ENCODE measurements around the gene DDX27.
A peak's percentile ranks its signal among the peaks of the same experiment; 100 is the strongest.

The DDX27 gene

GRCh38 chr20:49252556-49253350 is 33.5 kb downstream of the DDX27 start:
- DNase-seq, result no peak

GRCh38 chr20:49256261-49256660 is 37.0 kb downstream of the DDX27 start:
- DNase-seq, result no peak

DNA sequence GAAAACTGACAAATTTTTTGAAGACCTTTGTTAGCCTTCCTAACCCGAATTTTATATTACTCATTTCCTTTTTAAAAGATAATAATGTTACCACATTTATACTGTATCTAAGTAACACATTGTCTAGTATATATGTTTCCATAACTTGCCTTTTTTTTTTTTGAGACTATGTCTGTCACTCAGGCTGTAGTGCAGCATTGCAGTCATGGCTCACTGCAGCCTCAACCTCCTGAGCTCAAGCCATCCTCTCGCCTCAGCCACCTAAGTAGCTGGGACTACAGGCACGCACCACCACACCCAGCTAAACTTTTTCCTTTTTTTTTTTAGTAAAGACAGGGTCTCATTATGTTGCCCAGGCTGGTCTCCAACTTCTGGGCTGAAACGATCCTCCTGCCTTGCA is 40.1 kb downstream of the DDX27 start:
- DNase-seq, result no peak

GRCh38 chr20:49259799-49260198 is 40.6 kb downstream of the DDX27 start:
- no peak for DNase-seq

DNA sequence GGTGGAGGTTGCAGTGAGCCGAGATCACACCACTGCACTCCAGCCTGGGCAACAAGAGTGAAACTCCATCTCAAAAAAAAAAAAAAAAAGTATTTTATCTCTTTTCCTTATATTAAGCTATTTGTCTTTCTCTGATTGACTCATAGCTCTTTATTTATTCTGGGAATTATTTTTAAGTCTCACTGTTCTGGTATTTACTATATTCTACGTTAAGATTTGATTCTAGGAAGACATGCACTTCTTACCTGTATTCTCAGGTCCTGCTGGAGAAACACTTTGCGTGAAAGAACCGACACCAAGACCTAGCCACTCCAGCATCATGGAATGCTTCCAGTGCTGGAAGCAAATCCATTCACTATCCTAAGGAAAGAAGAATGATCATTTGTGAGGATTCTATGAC is 41.0 kb downstream of the DDX27 start:
- no peak for DNase-seq

GRCh38 chr20:49261173-49261572 is 42.0 kb downstream of the DDX27 start:
- no peak for DNase-seq

DNA sequence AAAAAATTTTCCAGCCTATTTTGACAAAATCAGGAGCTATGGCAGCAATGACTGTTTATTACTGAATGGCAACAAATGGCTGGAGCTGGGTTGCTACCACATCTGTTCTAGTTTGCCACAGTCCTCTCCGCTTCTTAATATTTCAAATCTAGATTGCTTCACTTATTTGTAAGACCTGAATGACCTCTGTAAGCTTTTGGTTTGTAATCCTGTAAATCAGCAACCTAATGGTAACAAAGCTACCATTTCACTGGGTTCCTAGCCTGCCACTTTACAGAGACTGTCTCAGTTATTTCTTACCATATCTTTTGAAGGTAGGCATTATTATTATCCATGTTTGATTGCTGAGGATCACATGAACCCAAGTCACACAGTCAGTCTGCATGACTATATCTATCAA is 43.2 kb downstream of the DDX27 start:
- DNase-seq, result no peak

DNA sequence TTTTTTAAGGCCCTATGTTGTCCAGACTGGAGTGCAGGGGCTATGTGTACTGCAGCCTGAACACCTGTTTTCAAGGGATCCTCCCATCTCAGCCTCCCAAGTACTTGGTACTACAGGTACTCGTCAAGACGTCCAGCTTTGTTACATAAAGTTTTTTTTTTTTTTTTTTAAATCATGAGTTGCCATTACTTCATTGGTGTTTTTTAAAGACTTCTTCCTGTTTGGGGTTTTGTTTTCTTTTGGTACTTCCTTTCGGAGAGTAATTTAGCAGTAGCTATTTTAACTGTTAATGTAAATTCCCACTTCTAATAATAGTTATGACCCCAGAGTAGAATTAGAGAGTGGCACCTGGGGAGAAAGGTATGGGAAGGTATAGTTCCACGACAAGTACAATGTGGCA is 48.1 kb downstream of the DDX27 start:
- no peak for DNase-seq

DNA sequence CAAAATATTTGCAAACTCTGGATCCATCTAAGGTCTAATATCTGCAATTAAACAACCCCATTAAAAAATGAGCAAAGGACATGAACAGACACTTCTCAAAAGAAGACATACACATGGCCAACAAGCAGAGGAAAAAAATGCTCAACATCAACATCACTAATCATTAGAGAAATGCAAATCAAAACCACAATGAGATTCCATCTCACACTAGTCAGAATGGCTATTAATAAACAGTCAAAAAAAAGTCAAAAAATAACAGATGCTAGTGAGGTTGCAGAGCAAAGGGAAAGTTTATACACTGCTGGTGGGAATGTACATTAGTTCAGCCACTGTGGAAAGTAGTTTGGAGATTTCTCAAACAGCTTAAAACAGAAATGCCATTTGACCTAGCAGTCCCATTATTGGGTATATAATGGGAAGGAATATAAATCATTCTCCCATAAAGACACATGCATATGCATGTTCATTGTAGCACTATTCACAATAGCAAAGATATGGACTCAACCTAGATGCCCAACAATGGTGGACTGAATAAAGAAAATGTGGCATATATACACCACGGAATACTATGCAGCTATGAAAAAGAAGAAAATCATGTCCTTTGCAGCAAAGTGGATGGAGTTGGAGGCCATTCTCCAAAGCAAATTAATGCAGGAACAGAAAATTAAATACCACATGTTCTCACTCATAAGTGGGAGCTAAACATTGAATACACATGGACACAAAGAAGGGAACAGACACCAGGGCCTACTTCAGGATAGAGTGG is 49.6 kb downstream of the DDX27 start:
- DNase-seq, result no peak

DNA sequence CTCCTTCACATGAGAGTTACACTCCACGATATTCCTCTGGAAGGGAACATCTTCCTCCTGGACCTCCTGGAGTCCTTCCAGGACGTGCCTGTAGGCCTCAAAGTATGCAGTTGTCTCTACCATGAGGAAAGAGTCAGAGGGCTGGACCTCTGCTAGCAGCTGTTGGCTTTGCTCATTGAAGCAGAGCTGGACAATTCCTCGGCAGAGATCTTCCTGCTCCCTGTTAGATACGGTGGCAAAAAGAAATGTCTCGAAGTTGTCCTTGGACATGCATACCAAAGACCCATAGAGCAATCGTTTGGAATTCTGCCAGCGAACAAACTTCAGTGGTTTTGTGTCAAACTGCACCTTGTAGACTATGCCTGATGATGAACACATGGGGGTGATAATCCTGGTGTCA is 51.0 kb downstream of the DDX27 start:
- no peak for DNase-seq

DNA sequence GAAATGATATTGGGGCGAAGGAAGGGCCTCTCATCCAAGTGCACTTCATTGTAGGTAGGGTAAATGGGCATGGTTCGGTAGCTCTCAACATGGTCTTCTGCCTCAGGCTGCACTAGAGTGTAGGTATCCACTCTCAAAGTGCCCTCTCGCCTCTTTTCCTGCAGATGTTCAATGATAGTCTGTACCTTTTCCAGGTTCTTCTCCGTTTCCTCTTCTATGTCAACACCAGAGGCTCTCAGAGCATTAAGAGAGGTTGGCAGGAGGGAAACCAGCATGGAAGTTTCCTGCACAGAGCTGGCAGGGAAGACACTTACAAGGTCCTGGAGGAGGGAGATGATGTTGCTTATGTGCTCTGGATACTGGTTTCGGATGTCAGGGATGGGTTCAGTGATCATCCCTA is 51.5 kb downstream of the DDX27 start:
- no peak for DNase-seq

DNA sequence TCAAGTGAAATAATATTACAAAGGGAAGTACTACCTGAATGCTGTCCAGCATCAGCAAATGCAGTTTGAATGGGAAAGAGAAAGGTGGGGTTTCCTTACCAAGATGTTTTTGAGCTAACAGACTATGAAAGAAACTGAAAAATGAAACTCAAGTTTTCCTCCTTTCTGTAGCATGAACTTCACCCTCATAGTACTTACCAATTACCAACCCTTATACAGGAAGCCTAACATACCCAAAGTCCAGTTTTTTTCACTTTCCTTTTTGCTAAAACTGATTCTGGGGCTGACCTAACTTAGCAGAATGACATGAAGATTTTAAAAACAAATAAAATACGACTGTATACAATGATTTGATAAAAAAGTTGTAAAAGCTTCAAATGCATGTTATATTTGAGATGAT is 53.4 kb downstream of the DDX27 start:
- DNase-seq, result no peak

GRCh38 chr20:49273696-49274277 is 54.6 kb downstream of the DDX27 start:
- DNase-seq, result no peak

GRCh38 chr20:49275216-49275615 is 56.0 kb downstream of the DDX27 start:
- no peak for DNase-seq

- no peak for DNase-seq
Observed at GRCh38 chr20:49275636-49276035, 56.4 kb downstream of the DDX27 start.

DNA sequence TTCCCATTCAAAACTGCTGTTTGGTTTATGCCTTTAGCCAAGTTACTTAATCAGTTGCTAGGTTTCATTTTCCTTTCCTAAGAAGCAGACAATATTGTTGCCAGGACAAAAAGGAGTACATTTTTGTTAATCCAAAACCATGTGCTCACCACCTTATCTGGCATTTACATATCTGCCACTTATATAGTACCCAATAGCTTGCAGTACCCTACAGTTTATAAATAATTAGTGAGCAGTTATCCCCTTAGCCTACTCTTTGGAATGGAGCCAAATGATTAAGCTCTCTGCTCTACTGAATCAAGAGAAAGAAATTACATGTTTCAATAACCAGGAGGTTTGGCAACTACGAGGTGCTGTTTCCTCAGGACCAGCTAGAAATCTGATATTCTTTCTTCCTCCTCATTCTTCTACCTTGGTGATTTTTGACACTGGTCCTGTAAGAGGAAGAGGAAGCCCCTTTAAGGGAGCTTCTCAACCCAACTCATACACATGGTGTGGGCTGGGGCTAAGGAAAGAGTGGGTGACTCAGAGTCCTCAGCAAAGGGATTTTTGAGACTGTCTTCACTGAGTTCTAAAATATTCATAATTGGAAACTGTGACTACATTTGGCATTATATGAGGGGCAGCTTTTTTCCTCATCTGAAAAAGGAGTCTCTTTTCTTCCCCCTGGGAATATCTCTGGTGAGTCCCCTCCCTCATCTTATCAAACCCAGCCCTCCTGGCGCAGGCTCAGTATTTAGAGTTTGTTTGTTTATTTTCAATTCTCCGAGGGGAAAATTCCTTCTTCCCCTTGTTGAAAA is 57.1 kb downstream of the DDX27 start:
- DNase-seq, result no peak

DNA sequence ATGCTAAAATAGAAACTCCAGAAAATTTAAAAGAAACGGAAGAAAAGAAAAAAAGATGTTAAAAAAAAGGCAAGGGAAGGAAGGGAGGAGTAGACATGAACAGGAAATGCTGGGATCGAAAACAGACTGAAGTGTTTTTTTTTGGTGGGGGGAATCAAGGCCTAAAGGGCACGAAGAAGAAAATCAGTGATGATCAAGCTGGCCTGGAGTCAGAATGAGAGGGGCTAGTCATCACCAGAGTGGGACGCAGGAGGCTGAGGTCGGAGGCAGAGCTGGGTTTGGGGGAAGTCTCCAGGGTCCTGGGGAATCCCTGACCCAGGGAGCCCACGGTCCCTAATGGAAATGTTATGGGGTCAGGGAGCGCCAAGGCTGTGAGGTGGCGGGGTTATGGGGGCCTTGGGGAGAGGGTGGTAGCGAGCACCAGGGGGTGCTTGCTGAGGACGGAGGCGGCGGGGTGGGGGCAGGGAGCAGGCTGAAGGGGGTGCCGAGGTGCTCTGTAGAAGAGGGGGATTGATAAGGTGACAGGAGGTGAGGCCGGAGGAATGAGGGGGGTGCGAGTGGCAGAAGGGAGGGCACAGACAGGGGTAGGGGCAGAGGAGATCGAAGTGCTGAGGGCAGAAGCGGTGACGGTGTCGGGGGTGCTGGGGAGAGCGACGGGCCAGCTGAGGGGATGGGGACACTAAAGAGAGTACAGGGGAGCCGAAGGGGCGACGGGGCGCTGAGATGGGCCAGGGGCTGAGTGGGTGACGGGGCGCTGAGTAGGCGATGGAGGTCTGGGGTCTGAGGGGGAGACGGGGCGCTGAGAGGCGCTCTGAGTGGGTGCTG is 58.0 kb downstream of the DDX27 start:
- DNase-seq, result no peak

DNA sequence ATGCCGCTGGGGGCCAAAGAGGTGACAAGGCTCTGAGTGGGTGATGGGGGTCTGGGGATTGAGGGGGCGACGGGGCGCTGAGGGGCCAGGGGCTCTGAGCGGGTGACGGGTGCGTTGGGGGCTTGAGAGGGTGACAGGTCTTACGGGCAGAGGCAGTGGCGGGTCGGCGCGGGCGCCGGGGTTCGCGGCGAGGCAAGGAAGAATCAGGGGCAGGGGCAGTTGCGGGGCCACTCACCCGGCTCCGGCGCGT is 58.5 kb downstream of the DDX27 start:
- no peak for DNase-seq

- peak; percentile 98 for DNase-seq
Observed at GRCh38 chr20:49278036-49278817, 59.0 kb downstream of the DDX27 start, which contains the start of gene ZNFX1. ZNFX1 (minus strand) TSS chr20:49278057; CDS start chr20:49275839, 2,218 bp downstream.

DNA sequence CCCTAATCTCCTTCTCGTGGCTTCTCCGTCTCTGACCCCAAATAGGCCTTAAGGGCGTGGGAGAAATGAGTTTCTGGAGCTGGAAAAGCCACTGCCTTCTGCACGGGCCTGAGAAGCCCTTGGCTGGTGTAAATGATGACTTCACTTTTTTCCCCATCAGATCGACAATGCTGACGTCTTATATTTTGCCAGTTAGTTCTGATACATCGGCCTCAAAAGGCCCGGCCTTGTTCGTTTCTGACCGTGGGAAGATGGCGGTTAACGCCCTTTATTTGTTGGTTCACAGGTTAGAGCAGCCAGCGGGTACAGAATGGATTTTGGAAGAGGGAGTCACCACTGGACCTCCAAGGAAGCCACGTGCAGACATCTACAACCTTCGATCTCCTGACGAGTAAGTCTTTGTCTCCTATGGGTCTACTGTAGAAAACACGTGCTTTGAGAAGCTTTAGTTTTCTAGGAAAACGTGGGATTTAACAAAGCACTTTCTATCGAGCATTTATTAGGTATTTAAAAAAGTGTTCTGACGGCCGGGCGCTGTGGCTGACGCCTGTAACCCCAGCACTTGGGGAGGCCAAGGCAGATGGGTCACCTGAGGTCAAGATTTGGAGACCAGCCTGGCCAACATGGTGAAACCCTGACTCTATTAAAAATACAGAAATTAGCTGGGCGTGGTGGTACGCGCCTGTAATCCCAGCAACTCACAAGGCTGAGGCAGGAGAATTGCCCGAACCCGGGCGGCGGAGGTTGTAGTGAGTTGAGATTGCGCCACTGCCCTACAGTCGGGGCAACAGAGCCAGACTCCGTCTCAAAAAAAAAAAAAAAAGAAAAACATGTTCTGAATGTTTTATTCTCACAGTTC is 59.8 kb downstream of the DDX27 start:
- DNase-seq, result no peak
